Coronary artery (tissue), 2 donors: ENCODE results near the gene CTNNA2.

ENCODE experiments used
- DNase-seq: peaks from one replicate; pipeline ENCODE4 v3.0.0-alpha.2; 2017; ENCODE audit warnings: low spot score
- H3K27ac ChIP-seq, 2 donors: fragments of 200-600 bp; sonication (generic); one replicate each; pipeline ENCODE4 v1.5.1; 2016 to 2019
- H3K4me3 ChIP-seq: fragments of 200-600 bp; sonication (generic); 2 replicates; pipeline ENCODE4 v1.5.1; 2016; ENCODE audit warnings: mild to moderate bottlenecking, moderate library complexity
- CTCF ChIP-seq: fragments of 200-600 bp; sonication (generic); IDR thresholded peaks from one replicate; pipeline ENCODE4 v1.5.1; 2019; ENCODE audit warnings: antibody characterized with exemption

The CTNNA2 gene

GRCh38 chr2:80410346-80410745 is 897.5 kb downstream of the CTNNA2 start:
- H3K4me3 ChIP-seq = no peak overlapping the region
- DNase-seq = no peak
- H3K27ac ChIP-seq = no peak overlapping the region
- TF ChIP-seq CTCF = no peak

DNA sequence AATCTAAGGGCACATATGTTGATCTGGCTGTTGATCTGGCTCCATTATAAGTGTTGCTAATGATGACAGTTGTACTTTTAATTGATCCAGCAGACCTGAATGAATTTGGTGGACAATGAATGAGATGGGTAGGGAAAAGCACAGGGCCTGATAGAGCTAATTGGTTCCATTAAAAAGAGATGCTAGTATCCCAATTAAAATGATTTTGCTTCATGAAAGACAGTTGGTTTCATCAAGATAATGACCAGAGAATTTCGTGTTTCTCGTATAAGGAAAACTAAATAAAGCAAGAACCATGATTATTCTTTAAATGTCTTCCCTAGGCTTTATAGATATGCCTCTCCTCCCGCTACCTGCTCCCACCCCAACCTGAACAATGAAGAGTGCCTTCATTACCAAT is 900.3 kb downstream of the CTNNA2 start:
- DNase-seq = no peak
- no peak overlapping the region for H3K4me3 ChIP-seq
- no peak overlapping the region for H3K27ac ChIP-seq
- no peak for TF ChIP-seq CTCF

DNA sequence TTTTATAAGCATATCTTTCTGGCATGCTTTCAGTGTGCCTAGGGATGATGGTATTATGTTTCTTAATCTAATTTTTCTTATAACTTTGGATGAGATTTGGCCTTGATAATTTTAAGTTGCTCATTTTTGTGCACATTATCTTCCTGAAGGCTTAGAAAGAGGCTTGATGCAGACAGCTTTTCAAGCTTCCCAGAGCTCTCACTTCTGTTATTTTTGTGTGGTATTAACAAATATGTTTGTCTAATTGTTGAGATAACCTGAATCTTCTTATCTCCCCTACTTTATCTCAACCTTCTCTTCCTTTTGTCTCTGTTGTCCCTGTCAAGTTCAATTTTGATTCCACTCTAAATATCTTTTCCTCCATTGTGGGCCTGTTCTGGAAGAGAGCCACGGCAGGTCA is 904.9 kb downstream of the CTNNA2 start:
- Histone ChIP-seq H3K27ac (no peak overlapping the region), H3K4me3 (no peak overlapping the region)
- no peak for DNase-seq
- TF ChIP-seq CTCF = no peak

GRCh38 chr2:80420530-80421208 is 907.8 kb downstream of the CTNNA2 start:
- DNase-seq = no peak
- Histone ChIP-seq H3K4me3 (no peak overlapping the region), H3K27ac (no peak overlapping the region)
- TF ChIP-seq CTCF = no peak

DNA sequence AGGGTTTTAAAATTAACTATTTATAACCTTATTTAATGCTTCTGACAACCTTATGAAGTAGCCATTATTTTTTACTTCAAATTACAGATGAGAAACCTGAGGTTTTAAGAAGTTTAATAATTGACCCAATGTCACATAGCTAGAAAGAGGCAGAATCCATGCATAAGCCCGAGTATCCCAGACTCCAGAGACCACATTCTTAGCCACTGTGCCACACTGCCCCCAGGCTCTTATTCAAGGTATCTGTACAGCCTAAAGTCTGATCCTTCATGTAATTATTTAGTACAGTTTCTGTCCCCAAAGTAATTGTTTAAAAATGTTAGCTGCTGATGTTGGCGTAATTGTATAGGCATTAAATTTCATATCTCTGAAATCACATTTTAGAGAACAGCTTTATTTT is 916.4 kb downstream of the CTNNA2 start:
- DNase-seq = no peak
- H3K27ac ChIP-seq = no peak overlapping the region
- TF ChIP-seq CTCF = no peak

DNA sequence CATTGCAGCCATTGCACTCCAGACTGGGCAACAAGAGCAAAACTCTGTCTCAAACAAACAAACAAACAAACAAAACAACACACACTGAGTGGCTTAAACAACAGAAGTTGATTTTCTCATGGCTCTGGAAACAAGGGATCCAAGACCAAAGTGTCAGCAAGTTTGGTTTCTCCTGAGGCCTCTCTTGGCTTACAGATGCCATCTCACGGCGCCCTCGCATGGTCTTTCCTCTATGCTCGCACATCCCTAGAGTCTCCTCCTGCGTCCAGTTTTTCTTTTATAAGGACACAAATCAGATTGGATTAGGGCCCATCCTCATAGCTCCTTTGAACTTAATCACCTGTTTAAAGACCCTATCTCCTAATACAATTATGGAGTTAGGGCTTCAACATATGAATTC is 925.1 kb downstream of the CTNNA2 start:
- TF ChIP-seq CTCF = no peak

More for the DNA sequence above, 916.4 kb downstream of the CTNNA2 start:
- no peak overlapping the region for H3K4me3 ChIP-seq

DNA sequence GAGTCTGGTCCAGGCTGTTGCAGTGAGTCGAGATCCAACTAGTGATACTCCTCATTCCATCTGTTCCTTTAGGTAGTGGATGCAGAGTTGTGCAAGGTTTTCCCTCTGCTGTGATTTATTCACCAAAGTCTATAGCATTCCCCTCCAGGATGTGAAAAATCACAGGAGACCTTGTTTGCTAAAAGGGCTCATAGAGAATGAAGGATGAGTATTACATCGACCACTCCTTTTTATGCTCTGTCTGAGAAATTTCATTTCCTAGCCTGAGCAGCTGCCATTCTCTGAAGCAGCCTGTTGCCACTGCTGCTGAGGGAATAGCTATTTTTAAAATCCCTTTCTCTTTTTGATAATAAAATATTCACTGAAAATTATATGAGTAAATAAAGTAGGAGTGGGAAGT is 925.8 kb downstream of the CTNNA2 start:
- H3K4me3 ChIP-seq = no peak overlapping the region
- DNase-seq = no peak
- no peak for TF ChIP-seq CTCF

More for the DNA sequence above, 925.1 kb downstream of the CTNNA2 start:
- no peak for DNase-seq
- Histone ChIP-seq H3K4me3 (no peak overlapping the region), H3K27ac (no peak overlapping the region)

More for the DNA sequence above, 925.8 kb downstream of the CTNNA2 start:
- no peak overlapping the region for H3K27ac ChIP-seq
